OCI-M1 (cell line): ENCODE results near the gene MED7.

Experiments used
- DNase-seq: peaks from one replicate; lab custom pipeline; 2025; lab: John Stamatoyannopoulos, UW

The MED7 gene

GRCh38 chr5:157162919-157163510 is 20.4 kb upstream of the MED7 start:
- DNase-seq, result no peak

GRCh38 chr5:157161996-157162395 is 19.3 kb upstream of the MED7 start:
- no peak for DNase-seq

GRCh38 chr5:157160001-157160400 is 17.3 kb upstream of the MED7 start:
- no peak for DNase-seq

- DNase-seq, result no peak
Observed at GRCh38 chr5:157159209-157159751, 16.6 kb upstream of the MED7 start.

GRCh38 chr5:157157293-157157891 is 14.7 kb upstream of the MED7 start:
- DNase-seq, result no peak

- no peak for DNase-seq
Observed at GRCh38 chr5:157155297-157155696, 12.6 kb upstream of the MED7 start.

- no peak for DNase-seq
Observed at GRCh38 chr5:157150995-157151394, 8.3 kb upstream of the MED7 start.

- peak; percentile 86 for DNase-seq
Observed at GRCh38 chr5:157148734-157149615, 6.3 kb upstream of the MED7 start.

GRCh38 chr5:157143127-157143971 is 684 bp upstream of the MED7 start:
- peak; percentile 79 for DNase-seq

- no peak for DNase-seq
Observed at GRCh38 chr5:157137691-157138090, 5.0 kb downstream of the MED7 start.

GRCh38 chr5:157132281-157132612 is 10.4 kb downstream of the MED7 start:
- no peak for DNase-seq

GRCh38 chr5:157130925-157131324 is 11.7 kb downstream of the MED7 start:
- DNase-seq, result peak; percentile 65

- DNase-seq, result no peak
Observed at GRCh38 chr5:157121709-157122108, 21.0 kb downstream of the MED7 start.

GRCh38 chr5:157120102-157120501 is 22.6 kb downstream of the MED7 start:
- no peak for DNase-seq

GRCh38 chr5:157116483-157116954 is 26.1 kb downstream of the MED7 start:
- DNase-seq, result no peak

GRCh38 chr5:157115502-157115901 is 27.2 kb downstream of the MED7 start:
- no peak for DNase-seq

- DNase-seq, result no peak
Observed at GRCh38 chr5:157115012-157115411, 27.7 kb downstream of the MED7 start.

- no peak for DNase-seq
Observed at GRCh38 chr5:157113002-157113401, 29.7 kb downstream of the MED7 start.

GRCh38 chr5:157109744-157110143 is 32.9 kb downstream of the MED7 start:
- DNase-seq, result peak; percentile 68

GRCh38 chr5:157108976-157109375 is 33.7 kb downstream of the MED7 start, which contains the start of gene HAVCR2:
Gene HAVCR2, minus strand, starts transcription at chr5:157109044. Its CDS starts 61 bp downstream, at chr5:157108983.
- peak; percentile 30 for DNase-seq

- DNase-seq, result peak; percentile 35
Observed at GRCh38 chr5:157107508-157107907, 35.2 kb downstream of the MED7 start.
